Esophagus squamous epithelium (tissue), 5 donors: ENCODE data around the gene FAM47E. TPM values are rescaled to one million over a fixed set of nuclear protein-coding genes. Genes with fewer than 3 reads are reported as not detected.
A peak's percentile ranks its signal among the peaks of the same experiment; 100 is the strongest.

ENCODE experiments used
- DNase-seq: peaks from one replicate; lab custom pipeline; 2025; lab: John Stamatoyannopoulos, UW
- H3K27ac ChIP-seq, 4 donors: fragments of 200-600 bp; sonication (generic); one replicate each; pipeline ENCODE4 v1.5.1; 2016 to 2019; ENCODE audit warnings: mild to moderate bottlenecking in 1 of 4
- H3K27me3 ChIP-seq, 4 donors: fragments of 200-600 bp; sonication (generic); 1 replicate in 3 of 4; 2 replicates in 1 of 4; pipeline versions ENCODE4 v1.5.1 to v1.6.0; 2017 to 2021; ENCODE audit warnings: antibody characterized with exemption in 1 of 4
- H3K36me3 ChIP-seq, 3 donors: fragments of 200-600 bp; sonication (generic); one replicate each; pipeline ENCODE4 v1.5.1; 2016 to 2019
- H3K4me1 ChIP-seq, 3 donors: fragments of 200-600 bp; sonication (generic); one replicate each; pipeline ENCODE4 v1.5.1; 2017 to 2019
- H3K4me3 ChIP-seq, 4 donors: fragments of 200-600 bp; sonication (generic); 1 replicate in 3 of 4; 2 replicates in 1 of 4; pipeline ENCODE4 v1.5.1; 2016 to 2019; ENCODE audit warnings: mild to moderate bottlenecking in 2 of 4, moderate library complexity in 1 of 4
- H3K9me3 ChIP-seq, 3 donors: fragments of 200-600 bp; sonication (generic); one replicate each; pipeline ENCODE4 v1.5.1; 2016 to 2019
- CTCF ChIP-seq, 6 experiments: fragments of 450-650 bp in 4 of 6; fragments of 200-600 bp in 2 of 6; sonication (generic) in 2 of 6; IDR thresholded peaks; one replicate each; pipeline ENCODE4 v1.5.1; 2016 to 2019; ENCODE audit warnings: antibody characterized with exemption in 6 of 6, mild to moderate bottlenecking in 4 of 6, moderate library complexity in 4 of 6
- POLR2A ChIP-seq, 4 donors: fragments of 450-650 bp; IDR thresholded peaks; one replicate each; pipeline ENCODE4 v1.6.1; 2017; ENCODE audit warnings: antibody characterized with exemption in 4 of 4, mild to moderate bottlenecking in 4 of 4, moderate library complexity in 3 of 4
- WGBS, 2 donors: methylation state at CpG; one replicate each; pipeline ENCODE4 v1.1.5; 2018; 5-methylcytosine and 5-hydroxymethylcytosine counted together
- intact Hi-C: fragments of 100-400 bp; cut with DNase I; formaldehyde crosslinking; loops from one replicate; pipeline ENCODE4 v1.15.0; 2022
- total RNA-seq, 4 donors: library from RNA; depleted of rRNA; stranded (reverse); fragments of >200 nt; gene quantifications; one replicate each; pipeline ENCODE4 v1.1.0, GENCODE V29; 2016
- donor health status: DM: yes; HTN: yes; CAD: no.

The FAM47E gene
- total RNA-seq, 4 donors from 2014 or later: 0.44 to 0.76 TPM; not detected in 2

GRCh38 chr4:76296286-76296820 lies 44.8 kb downstream of the FAM47E start:
- intact Hi-C loops: no loop called here
- H3K4me1 ChIP-seq: peaks cover 0 to 6% (median 2%) of the 10 kb centered on the region in 3 donors
- TF ChIP-seq CTCF (IDR thresholded peaks at IDR 0.05): no peak
- no peak for TF ChIP-seq POLR2A (IDR thresholded peaks at IDR 0.05)
- no peak overlapping the region for H3K27ac ChIP-seq
- peaks cover 0 to 8% (median 4%) of the 10 kb centered on the region in 3 donors for H3K9me3 ChIP-seq
- WGBS, 2 donors: 80 to 82% methylated on average over 3 of the region's 3 CpGs
- DNase-seq: no peak
- H3K27me3 ChIP-seq: no peaks in the 10 kb centered on the region
- no peak overlapping the region for H3K4me3 ChIP-seq
- H3K36me3 ChIP-seq: no peaks in the 10 kb centered on the region

- no peaks in the 10 kb centered on the region for H3K27me3 ChIP-seq
- no peak for DNase-seq
- H3K27ac ChIP-seq: no peak overlapping the region
- intact Hi-C loops: no loop called here
- no peak for TF ChIP-seq CTCF (IDR thresholded peaks at IDR 0.05)
- no peak for TF ChIP-seq POLR2A (IDR thresholded peaks at IDR 0.05)
- no peaks in the 10 kb centered on the region for H3K36me3 ChIP-seq
- H3K9me3 ChIP-seq: peaks cover 0 to 8% (median 4%) of the 10 kb centered on the region in 3 donors
- H3K4me1 ChIP-seq: peaks cover 0 to 11% (median 7%) of the 10 kb centered on the region in 3 donors
- no peak overlapping the region for H3K4me3 ChIP-seq
Observed at GRCh38 chr4:76298227-76298626, 46.7 kb downstream of the FAM47E start.

DNA sequence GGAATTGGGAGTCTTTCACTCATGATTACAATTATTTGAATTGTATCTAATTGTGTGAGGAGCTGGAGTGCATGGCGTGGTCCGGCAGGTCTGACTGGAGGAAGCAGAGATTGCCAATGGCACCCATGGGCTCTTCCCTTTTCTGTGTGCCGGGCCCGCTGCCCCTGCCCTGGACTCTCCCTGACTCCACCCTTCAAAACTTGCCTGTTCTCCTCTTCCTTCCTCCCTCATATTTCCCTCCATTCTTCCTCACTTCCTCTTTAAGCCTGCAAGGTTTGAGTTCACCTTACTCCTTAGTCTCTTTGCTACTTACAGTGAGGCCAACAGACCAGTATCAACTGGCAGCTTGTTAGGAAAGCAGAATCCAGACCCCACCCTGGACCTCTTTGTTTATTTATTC lies 48.5 kb downstream of the FAM47E start:
- H3K4me3 ChIP-seq: no peak overlapping the region
- no peaks in the 10 kb centered on the region for H3K27me3 ChIP-seq
- peaks cover 0 to 8% (median 4%) of the 10 kb centered on the region in 3 donors for H3K9me3 ChIP-seq
- 60 to 63% methylated on average over 4 of the region's 4 CpGs for WGBS, 2 donors
- no peaks in the 10 kb centered on the region for H3K36me3 ChIP-seq
- H3K27ac ChIP-seq: no peak overlapping the region
- no peak for TF ChIP-seq CTCF (IDR thresholded peaks at IDR 0.05)
- no peak for TF ChIP-seq POLR2A (IDR thresholded peaks at IDR 0.05)
- H3K4me1 ChIP-seq: peaks cover 0 to 21% (median 7%) of the 10 kb centered on the region in 3 donors
- intact Hi-C loops: loop anchor here (10.0 kb wide), 1 partner anchor 115 kb away; no protein-coding TSS in a partner anchor
- DNase-seq: no peak

DNA sequence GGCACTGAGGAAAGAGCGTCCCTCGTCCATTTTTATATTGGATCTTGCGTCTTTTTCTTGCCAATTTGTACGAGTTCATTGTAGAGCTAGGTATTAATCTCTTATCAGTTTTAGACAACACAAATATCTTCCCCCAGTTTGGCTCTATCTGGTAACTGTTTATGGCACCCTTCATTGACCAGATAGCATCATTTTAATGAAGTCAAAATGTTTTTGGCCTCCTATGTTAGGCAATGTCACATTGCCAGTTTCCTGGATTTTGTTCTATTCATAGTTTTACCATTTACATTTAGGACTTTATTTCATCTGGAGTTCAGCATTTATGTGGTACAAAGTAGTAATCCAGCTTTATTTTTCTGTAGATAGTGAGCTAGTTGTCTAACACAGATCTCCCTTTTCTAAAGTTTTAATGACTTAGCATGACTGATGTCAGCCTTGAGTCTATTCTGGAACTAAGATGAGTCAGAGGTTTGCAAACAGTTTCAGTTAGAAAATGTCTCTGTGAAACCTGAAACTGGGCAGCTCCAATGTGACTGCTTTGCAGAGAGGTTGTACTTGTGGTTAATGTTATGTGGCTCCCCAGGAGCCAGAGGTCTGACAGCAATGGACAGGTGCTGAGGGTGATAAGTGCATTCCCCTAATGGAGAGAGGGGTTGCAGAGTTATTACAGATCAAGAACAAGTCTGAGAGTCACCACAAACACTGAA lies 49.7 kb downstream of the FAM47E start:
- TF ChIP-seq CTCF (IDR thresholded peaks at IDR 0.05) (no peak), POLR2A (IDR thresholded peaks at IDR 0.05) (no peak)
- intact Hi-C loops: loop anchor here (10.0 kb wide), 1 partner anchor 116 kb away; no protein-coding TSS in a partner anchor
- Histone ChIP-seq H3K36me3 (no peaks in the 10 kb centered on the region), H3K9me3 (peaks cover 0 to 8% (median 4%) of the 10 kb centered on the region in 3 donors), H3K4me3 (no peak overlapping the region), H3K27me3 (no peaks in the 10 kb centered on the region), H3K27ac (peak overlapping the region in 3 of 4 donors; percentile 23 to 60 (median 43)), H3K4me1 (peaks cover 0 to 30% (median 13%) of the 10 kb centered on the region in 3 donors)
- no peak for DNase-seq
- WGBS, 2 donors: 92 to 96% methylated on average over 4 of the region's 4 CpGs

DNA sequence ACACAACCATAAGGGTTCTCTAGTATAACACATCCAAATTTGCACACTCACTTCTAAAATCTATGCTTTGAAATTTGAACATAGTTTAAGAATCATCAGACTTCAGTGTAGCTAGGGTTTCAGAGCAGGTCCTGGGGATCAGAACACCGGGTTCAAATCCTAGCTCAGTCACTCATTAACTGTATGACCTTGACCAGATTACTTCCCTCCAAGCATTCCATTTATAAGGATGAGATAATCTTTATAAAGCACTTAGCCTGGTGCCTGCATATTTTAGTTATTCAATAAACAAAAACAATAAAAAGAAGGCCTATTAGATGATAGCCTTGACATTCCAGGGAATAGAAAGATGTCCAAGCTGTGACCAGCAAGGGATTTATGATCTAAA lies 50.2 kb downstream of the FAM47E start:
- intact Hi-C loops: loop anchor here (10.0 kb wide), 1 partner anchor 117 kb away; no protein-coding TSS in a partner anchor
- WGBS, 2 donors: 59 to 74% methylated on average over 1 of the region's 1 CpG
- TF ChIP-seq CTCF (IDR thresholded peaks at IDR 0.05) (no peak), POLR2A (IDR thresholded peaks at IDR 0.05) (no peak)
- Histone ChIP-seq H3K27me3 (no peaks in the 10 kb centered on the region), H3K9me3 (peaks cover 0 to 6% (median 4%) of the 10 kb centered on the region in 3 donors), H3K4me1 (peaks cover 0 to 31% (median 13%) of the 10 kb centered on the region in 3 donors), H3K27ac (peak overlapping the region in 3 of 4 donors; percentile 23 to 60 (median 43)), H3K4me3 (no peak overlapping the region), H3K36me3 (no peaks in the 10 kb centered on the region)
- DNase-seq: no peak
